Activated T-helper 1 cell treated with anti-CD3 and anti-CD28 coated beads, Interleukin-2, amount 50 U/mL, for 16 hours (primary cell): Measurements from ENCODE around the gene HLA-DQA1.
A peak's percentile ranks its signal among the peaks of the same experiment; 100 is the strongest.
"Not testable (repeated sequence)": the region's sequence is repeated elsewhere in the genome, so short reads cannot be mapped to it uniquely, and the experiment has no call there.

Experiments
- DNase-seq, 2 donors: peaks; one replicate each; pipeline ENCODE4 v3.0.0-alpha.2; 2020; ENCODE audit warnings: low read depth in 1 of 2, low spot score in 1 of 2

The HLA-DQA1 gene

GRCh38 chr6:32657819-32658218 lies 20.6 kb downstream of the HLA-DQA1 start:
- DNase-seq: not testable (repeated sequence)

DNA sequence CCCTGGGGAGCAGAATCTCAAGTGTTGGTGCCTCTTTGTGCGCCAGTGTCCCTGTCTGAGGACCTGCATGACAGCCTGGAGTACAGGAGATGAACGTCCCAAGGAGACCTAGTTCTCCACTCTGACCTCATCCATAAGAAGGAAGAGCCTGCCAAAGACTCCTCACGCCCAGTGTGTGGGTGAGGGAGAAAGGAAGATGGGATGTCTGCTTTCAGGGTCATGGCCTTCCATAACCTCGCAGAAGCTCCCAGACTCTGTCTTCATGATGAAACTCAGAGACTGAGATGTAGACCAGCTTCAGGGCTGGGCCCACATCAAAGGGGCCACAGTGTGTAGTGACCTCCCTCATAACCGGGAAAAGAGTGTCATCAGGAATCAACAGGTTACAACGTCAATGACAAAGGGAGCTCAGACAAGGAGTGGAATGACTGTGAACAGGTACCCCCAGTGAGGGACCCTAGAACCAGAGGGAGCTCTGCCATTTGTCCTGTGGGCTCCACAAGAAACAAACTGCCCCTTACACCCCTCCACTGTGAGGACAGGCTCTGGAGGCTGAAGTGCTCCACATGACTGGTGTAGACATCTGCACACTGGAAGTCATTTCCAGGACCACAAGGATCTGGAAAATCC lies 21.2 kb downstream of the HLA-DQA1 start:
- no peak for DNase-seq

DNA sequence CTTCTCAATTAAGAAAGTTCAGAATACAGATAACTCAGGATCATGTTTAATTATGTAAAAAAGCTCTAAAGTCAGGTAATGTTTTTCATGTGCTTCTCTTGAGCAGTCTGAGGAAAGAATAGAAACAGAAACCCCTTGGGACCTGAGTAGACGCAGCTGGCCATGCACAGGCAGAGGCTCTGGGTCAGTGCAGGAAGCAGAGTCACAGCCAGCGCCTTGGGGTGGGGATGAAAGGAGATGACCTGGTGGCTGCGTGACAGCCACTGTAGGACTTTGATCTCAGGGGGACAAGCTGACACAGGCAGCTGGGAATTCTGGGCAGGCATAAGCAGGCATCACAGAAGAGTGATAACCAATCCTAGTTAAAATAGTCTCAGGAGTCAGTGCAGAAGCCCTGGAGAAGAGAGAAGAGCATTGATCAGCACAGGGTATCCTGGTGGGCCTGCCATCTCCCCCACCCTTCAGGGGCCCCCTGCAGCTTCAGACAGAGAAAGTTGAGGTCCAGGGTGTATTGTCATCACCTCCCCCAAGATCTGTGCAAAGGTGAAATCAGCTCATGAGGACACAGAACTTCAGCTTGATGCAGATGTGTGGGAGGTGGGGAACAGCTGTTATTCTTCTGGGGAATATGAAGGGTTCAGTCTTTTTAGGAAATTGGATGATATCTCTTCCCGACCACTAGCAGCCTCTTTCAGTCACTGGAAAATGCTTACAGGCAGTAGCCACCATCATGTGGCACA lies 22.8 kb downstream of the HLA-DQA1 start:
- no peak for DNase-seq

DNA sequence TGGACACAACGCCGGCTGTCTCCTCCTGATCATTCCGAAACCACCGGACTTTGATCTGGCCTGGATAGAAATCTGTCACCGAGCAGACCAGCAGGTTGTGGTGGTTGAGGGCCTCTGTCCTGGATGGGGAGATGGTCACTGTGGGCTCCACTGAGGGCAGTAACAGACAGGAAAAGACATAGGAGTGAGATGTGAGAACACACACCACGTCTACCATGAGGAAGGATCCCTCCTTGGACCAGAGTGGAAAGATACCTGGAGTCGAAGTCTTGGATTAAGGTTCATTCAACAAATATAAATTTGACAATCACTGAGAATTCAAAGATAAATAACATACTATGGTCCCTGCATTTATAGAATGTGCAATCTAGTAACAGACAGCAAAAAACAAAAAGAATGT lies 24.9 kb downstream of the HLA-DQA1 start:
- DNase-seq: no peak

DNA sequence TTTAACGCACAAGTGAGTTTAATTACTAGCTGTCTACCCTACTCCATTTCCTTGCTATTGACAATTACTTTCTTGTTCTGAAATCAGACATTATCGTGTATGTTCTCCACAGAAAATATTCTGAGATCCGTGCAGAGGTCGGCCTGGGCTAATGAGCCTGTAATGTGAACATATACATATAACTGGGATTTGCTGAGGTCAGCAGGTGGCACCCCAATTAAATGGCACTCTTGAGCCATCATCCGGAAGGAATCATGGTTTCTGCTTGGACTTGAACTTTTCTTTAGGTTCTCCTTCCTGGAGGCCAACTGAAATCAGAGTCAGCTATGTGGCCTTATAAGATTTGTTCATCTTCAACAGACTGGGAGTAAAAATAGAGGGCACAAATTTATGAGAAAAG lies 25.6 kb downstream of the HLA-DQA1 start:
- DNase-seq: no peak

GRCh38 chr6:32664354-32664753 lies 27.1 kb downstream of the HLA-DQA1 start:
- no peak for DNase-seq

- DNase-seq: peak in 1 of 2 donors; percentile 12
Measured at GRCh38 chr6:32664827-32665362, 27.7 kb downstream of the HLA-DQA1 start.

DNA sequence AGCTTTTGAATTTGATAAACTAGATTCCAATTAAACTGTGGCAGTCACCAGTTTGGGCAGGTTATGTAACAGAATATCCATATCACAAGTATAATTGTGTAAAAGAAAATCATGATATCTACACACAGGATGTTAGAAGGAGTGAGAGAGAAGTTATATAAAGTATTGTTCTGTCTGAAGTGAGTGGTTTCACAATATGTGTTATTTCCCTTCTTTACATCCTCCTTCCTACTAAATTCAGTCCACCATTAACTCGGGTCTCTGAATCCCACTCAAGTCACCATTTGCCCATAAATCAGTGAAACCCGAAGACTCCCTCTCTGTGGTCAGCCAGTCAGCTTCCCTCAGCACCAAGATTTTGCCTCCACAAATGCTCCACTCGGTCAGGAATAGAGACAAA lies 28.5 kb downstream of the HLA-DQA1 start:
- no peak for DNase-seq

- DNase-seq: peak in 1 of 2 donors; percentile 21
Measured at GRCh38 chr6:32666420-32667300, 29.5 kb downstream of the HLA-DQA1 start, which contains the start of gene HLA-DQB1. HLA-DQB1 (minus strand) TSS chr6:32666657; CDS start chr6:32666607, 50 bp downstream.

- peak in 1 of 2 donors; percentile 38 for DNase-seq
Measured at GRCh38 chr6:32668226-32668747, 31.1 kb downstream of the HLA-DQA1 start.

DNA sequence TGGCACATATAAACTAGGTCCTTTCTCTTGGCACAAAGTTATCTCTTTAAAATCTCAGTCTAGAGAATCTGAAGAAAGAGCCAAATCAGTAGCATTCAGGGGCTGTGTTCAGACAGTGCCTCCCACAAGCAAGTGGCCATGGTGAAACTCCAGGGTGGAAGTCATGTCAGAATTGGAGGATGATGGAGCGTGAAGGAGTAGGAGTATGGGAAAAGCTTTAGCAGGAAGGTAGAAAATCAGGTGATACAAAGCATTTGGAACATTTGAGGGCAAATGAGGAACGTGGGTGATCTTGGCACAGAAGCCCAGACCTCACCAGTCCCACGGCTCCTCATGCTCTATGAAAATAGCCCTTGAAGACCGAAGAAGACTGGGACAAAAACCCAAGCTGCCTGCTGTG lies 32.0 kb downstream of the HLA-DQA1 start:
- no peak for DNase-seq

DNA sequence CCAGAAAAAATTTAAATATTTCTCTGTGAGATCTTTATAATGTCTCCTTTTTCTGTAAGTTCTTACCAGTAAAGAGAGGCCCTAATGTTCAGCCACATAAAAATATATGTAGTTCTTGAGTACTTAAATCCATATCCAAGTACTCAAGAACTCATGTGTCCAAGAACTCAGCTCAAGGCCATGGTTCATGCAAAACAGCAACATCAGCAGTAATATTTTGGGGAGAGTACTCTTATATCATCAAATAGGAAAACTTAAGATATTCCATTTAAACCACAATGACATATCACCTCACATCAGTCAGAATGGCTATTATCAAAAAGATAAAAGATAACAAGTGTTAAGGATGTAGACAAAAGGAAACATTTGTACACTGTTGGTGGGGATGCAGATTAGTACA lies 32.7 kb downstream of the HLA-DQA1 start:
- no peak for DNase-seq

DNA sequence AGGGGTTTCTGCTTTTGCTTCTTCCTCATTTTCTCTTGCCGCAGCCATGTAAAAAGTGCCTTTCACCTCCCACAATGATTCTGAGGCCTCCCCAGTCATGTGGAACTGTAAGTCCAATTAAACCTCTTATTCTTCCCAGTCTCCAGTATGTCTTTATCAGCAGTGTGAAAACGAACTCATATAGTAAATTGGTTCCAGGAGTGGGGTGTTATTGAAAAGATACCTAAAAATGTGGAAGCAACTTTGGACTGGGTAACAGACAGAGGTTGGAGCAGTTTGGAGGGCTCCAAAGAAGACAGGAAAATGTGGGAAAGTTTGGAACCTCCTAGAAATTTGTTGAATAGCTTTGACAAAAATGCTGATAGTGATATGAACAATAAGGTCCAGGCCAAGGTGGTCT lies 34.7 kb downstream of the HLA-DQA1 start:
- not testable (repeated sequence) for DNase-seq

GRCh38 chr6:32674123-32674522 lies 36.9 kb downstream of the HLA-DQA1 start:
- not testable (repeated sequence) for DNase-seq

DNA sequence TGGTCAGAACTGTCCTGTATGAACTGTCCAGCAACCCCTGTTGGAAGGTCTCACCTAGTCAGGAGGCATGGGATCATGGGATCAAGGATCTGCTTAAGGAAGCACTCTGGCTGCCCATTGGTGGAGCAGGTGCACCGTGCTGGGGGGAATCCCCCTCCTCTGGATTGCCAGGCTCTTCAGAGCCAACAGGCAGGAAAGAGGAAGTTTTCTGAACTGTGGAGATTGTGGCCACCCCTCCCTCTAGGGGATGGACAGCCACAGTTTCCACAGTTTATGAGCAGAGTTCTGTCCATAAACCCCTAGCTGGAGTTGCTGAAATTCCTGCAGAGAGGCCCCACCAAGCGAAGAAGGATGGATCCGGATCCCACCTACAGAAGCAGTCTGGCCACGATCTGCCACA lies 42.3 kb downstream of the HLA-DQA1 start:
- DNase-seq: no peak

DNA sequence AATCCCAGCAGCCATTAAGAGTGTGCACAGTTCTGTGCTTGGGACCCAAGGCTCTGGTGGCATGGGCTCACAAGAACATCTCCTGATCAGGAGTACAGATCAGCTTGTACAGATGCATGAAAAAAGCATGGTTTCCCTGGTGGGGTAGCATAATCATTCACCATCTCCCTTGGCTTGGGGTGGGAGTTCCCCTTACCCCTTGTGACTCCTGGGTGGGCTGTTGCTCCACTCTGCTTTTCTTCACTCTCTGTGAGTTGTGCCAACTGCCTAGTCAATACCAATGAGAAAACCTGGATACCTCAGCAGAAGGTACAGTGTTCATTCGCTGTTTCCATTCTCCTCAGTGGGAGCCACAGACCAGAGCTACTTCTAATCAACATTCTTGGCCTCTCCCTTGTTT lies 42.8 kb downstream of the HLA-DQA1 start:
- DNase-seq: no peak

DNA sequence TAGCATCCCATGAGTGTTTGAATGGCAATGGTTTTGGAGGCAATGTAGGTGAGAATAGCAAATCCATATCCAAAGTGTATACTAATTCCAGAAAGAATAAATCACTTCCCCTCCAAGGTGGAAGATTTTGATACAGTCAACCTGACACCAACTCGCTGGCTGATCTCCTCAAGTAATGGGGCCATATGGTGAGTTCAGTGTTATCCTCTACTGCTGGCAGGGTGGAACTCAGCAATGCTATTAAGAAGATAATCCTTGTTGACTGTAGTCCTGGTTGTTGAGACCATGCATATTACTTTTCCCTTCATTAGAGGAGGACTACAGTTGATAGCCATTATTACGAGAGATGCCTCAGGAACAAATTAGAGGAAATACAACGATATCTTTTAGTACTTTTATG lies 47.0 kb downstream of the HLA-DQA1 start:
- DNase-seq: no peak

DNA sequence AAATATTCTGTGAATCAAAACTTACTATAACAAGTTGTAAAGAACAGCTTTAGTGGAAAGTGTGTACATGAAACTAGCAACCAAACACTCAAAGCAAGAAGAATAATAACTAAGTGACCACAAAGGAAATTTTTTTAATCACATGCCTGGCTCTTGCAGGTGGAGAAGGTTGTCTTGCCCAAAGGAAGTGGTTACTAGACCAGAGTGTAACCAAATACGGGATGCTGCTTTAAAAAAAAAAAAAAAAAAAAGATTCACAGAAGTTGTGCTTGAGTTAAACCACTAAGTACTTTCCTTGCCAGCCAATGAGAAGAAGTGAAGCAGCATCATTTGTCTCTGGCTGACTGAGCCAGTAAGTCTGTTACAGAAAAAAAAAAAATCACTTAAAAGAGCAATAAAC lies 48.4 kb downstream of the HLA-DQA1 start:
- DNase-seq: no peak

GRCh38 chr6:32689531-32690501 lies 52.6 kb downstream of the HLA-DQA1 start:
- DNase-seq: no peak

GRCh38 chr6:32692019-32692418 lies 54.8 kb downstream of the HLA-DQA1 start:
- DNase-seq: no peak
